Activated CD4-positive, alpha-beta memory T cell treated with anti-CD3 and anti-CD28 coated beads, Interleukin-2, amount 10 ng/mL, durations not matched to agents 7 days and 5 days (primary cell): ENCODE data around the gene KCNJ6. TPM values are rescaled to one million over a fixed set of nuclear protein-coding genes. Genes with fewer than 3 reads are reported as not detected.
A peak's percentile ranks its signal among the peaks of the same experiment; 100 is the strongest.

ENCODE experiments used
- CTCF ChIA-PET: fragments of 350-600 bp; sonication (Branson Sonifier 250); formaldehyde crosslinking; loops from one replicate; lab custom pipeline; 2021; ENCODE audit warnings: antibody characterized with exemption, inconsistent platforms; lab: Charles Lee
- POLR2A ChIA-PET: fragments of 350-600 bp; sonication (Branson Sonifier 250); formaldehyde crosslinking; loops from one replicate; lab custom pipeline; 2021; ENCODE audit warnings: antibody characterized with exemption; lab: Charles Lee
- DNase-seq: peaks from one replicate; pipeline ENCODE4 v3.0.0-alpha.2; 2020
- H3K27ac Mint-ChIP-seq: one replicate; pipeline ENCODE4 v1.8.0; 2021; ENCODE audit warnings: mild to moderate bottlenecking, mixed read lengths
- H3K27me3 Mint-ChIP-seq: one replicate; pipeline ENCODE4 v1.8.0; 2021; ENCODE audit warnings: mixed read lengths
- H3K36me3 Mint-ChIP-seq: one replicate; pipeline ENCODE4 v1.8.0; 2021; ENCODE audit warnings: low read depth, mixed read lengths
- H3K4me1 Mint-ChIP-seq: one replicate; pipeline ENCODE4 v1.8.0; 2021; ENCODE audit warnings: mixed read lengths
- H3K4me3 Mint-ChIP-seq: one replicate; pipeline ENCODE4 v1.8.0; 2021; ENCODE audit warnings: mild to moderate bottlenecking, mixed read lengths
- H3K9me3 Mint-ChIP-seq: one replicate; pipeline ENCODE4 v1.8.0; 2021; ENCODE audit warnings: mixed read lengths
- total RNA-seq, 2 experiments: library from RNA; stranded (reverse); gene quantifications; one replicate each; pipeline ENCODE4 v1.2.3, GENCODE V29; 2021

Gene KCNJ6
- total RNA-seq, 2 experiments from 2014 or later, result not detected

GRCh38 chr21:37568916-37569315 is 347.3 kb downstream of the KCNJ6 start:
- H3K27ac Mint-ChIP-seq, result no peak overlapping the region
- H3K4me3 Mint-ChIP-seq, result no peak overlapping the region
- H3K9me3 Mint-ChIP-seq, result no peaks in the 10 kb centered on the region
- no peak for DNase-seq
- ChIA-PET POLR2A (no interaction called here), CTCF (no interaction called here)
- peaks cover 15% of the 10 kb centered on the region for H3K4me1 Mint-ChIP-seq
- peaks cover 4% of the 10 kb centered on the region for H3K27me3 Mint-ChIP-seq
- no peaks in the 10 kb centered on the region for H3K36me3 Mint-ChIP-seq

- no peak for DNase-seq
- peaks cover 16% of the 10 kb centered on the region for H3K4me1 Mint-ChIP-seq
- POLR2A ChIA-PET, result no interaction called here
- no peak overlapping the region for H3K27ac Mint-ChIP-seq
- CTCF ChIA-PET, result no interaction called here
- no peaks in the 10 kb centered on the region for H3K9me3 Mint-ChIP-seq
- H3K36me3 Mint-ChIP-seq, result no peaks in the 10 kb centered on the region
- no peak overlapping the region for H3K4me3 Mint-ChIP-seq
- peaks cover 4% of the 10 kb centered on the region for H3K27me3 Mint-ChIP-seq
Measured at GRCh38 chr21:37568415-37568814, 347.8 kb downstream of the KCNJ6 start.

GRCh38 chr21:37566790-37567615 is 349.3 kb downstream of the KCNJ6 start:
- Mint-ChIP-seq H3K27ac (no peak overlapping the region), H3K27me3 (peaks cover 4% of the 10 kb centered on the region)
- CTCF ChIA-PET, result no interaction called here

GRCh38 chr21:37565530-37566223 is 350.6 kb downstream of the KCNJ6 start:
- Mint-ChIP-seq H3K36me3 (no peaks in the 10 kb centered on the region), H3K27ac (peak overlapping the region; percentile 99), H3K27me3 (peaks cover 4% of the 10 kb centered on the region), H3K4me3 (no peak overlapping the region), H3K4me1 (peaks cover 24% of the 10 kb centered on the region), H3K9me3 (no peaks in the 10 kb centered on the region)
- DNase-seq, result no peak
- ChIA-PET POLR2A (no interaction called here), CTCF (no interaction called here)

More at GRCh38 chr21:37566790-37567615, 349.3 kb downstream of the KCNJ6 start:
- POLR2A ChIA-PET, result no interaction called here
- Mint-ChIP-seq H3K4me1 (peaks cover 24% of the 10 kb centered on the region), H3K36me3 (no peaks in the 10 kb centered on the region), H3K9me3 (no peaks in the 10 kb centered on the region), H3K4me3 (no peak overlapping the region)
- DNase-seq, result no peak

- POLR2A ChIA-PET, result interaction anchor here (1.1 to 2.5 kb wide), 9 partner anchors 10 to 599 kb away, joined by 4 to 25 read pairs (median 5); partner anchors contain the start of genes DYRK1A, HLCS and VPS26C
- CTCF ChIA-PET, result interaction anchor here (1.2 to 2.4 kb wide), 5 partner anchors 11 to 588 kb away, joined by 4 to 10 read pairs (median 6); partner anchors contain the start of gene VPS26C
- H3K36me3 Mint-ChIP-seq, result no peaks in the 10 kb centered on the region
- peaks cover 4% of the 10 kb centered on the region for H3K27me3 Mint-ChIP-seq
- no peak for DNase-seq
- H3K4me3 Mint-ChIP-seq, result peak overlapping the region; percentile 39
- peak overlapping the region; percentile 99 for H3K27ac Mint-ChIP-seq
- peaks cover 24% of the 10 kb centered on the region for H3K4me1 Mint-ChIP-seq
- H3K9me3 Mint-ChIP-seq, result no peaks in the 10 kb centered on the region
Measured at GRCh38 chr21:37564924-37565529, 351.2 kb downstream of the KCNJ6 start.

- peak overlapping the region; percentile 99 for H3K27ac Mint-ChIP-seq
Measured at GRCh38 chr21:37564341-37564923, 351.8 kb downstream of the KCNJ6 start.

GRCh38 chr21:37563641-37564340 is 352.5 kb downstream of the KCNJ6 start:
- Mint-ChIP-seq H3K27ac (peak overlapping the region; percentile 99), H3K27me3 (peaks cover 2% of the 10 kb centered on the region), H3K4me3 (peak overlapping the region; percentile 91), H3K36me3 (no peaks in the 10 kb centered on the region), H3K4me1 (peaks cover 24% of the 10 kb centered on the region), H3K9me3 (no peaks in the 10 kb centered on the region)
- POLR2A ChIA-PET, result interaction anchor here (0.7 to 2.5 kb wide), 37 partner anchors 9 to 1824 kb away, joined by 3 to 25 read pairs (median 4); partner anchors contain the start of genes DYRK1A, HLCS, PIGP and SETD4
- peak; percentile 92 for DNase-seq
- CTCF ChIA-PET, result interaction anchor here (0.6 to 2.4 kb wide), 33 partner anchors 9 to 598 kb away, joined by 3 to 10 read pairs (median 4); partner anchors contain the start of gene VPS26C

More at GRCh38 chr21:37564341-37564923, 351.8 kb downstream of the KCNJ6 start:
- Mint-ChIP-seq H3K27me3 (peaks cover 2% of the 10 kb centered on the region), H3K4me3 (peak overlapping the region; percentile 91), H3K4me1 (peaks cover 24% of the 10 kb centered on the region), H3K9me3 (no peaks in the 10 kb centered on the region), H3K36me3 (no peaks in the 10 kb centered on the region)
- ChIA-PET CTCF (interaction anchor here (0.6 to 2.4 kb wide), 30 partner anchors 9 to 599 kb away, joined by 3 to 10 read pairs (median 4); partner anchors contain the start of gene VPS26C), POLR2A (interaction anchor here (0.7 to 2.5 kb wide), 32 partner anchors 8 to 1823 kb away, joined by 3 to 25 read pairs (median 4); partner anchors contain the start of genes DYRK1A, HLCS, PIGP and SETD4)
- DNase-seq, result peak; percentile 88

- H3K27me3 Mint-ChIP-seq, result peaks cover 5% of the 10 kb centered on the region
- no peaks in the 10 kb centered on the region for H3K36me3 Mint-ChIP-seq
- POLR2A ChIA-PET, result interaction anchor here (0.8 to 2.5 kb wide), 32 partner anchors 8 to 1824 kb away, joined by 3 to 25 read pairs (median 4); partner anchors contain the start of genes DYRK1A, HLCS, PIGP and TTC3
- peak overlapping the region; percentile 99 for H3K27ac Mint-ChIP-seq
- CTCF ChIA-PET, result interaction anchor here (0.6 to 2.4 kb wide), 27 partner anchors 8 to 597 kb away, joined by 3 to 10 read pairs (median 4); partner anchors contain the start of gene VPS26C
- H3K4me1 Mint-ChIP-seq, result peaks cover 24% of the 10 kb centered on the region
- H3K4me3 Mint-ChIP-seq, result peak overlapping the region; percentile 91
- H3K9me3 Mint-ChIP-seq, result no peaks in the 10 kb centered on the region
- no peak for DNase-seq
Measured at GRCh38 chr21:37562920-37563640, 353.2 kb downstream of the KCNJ6 start.

- Mint-ChIP-seq H3K36me3 (no peaks in the 10 kb centered on the region), H3K9me3 (no peaks in the 10 kb centered on the region), H3K27me3 (peaks cover 5% of the 10 kb centered on the region), H3K27ac (peak overlapping the region; percentile 11), H3K4me1 (peaks cover 24% of the 10 kb centered on the region), H3K4me3 (peak overlapping the region; percentile 91)
- CTCF ChIA-PET, result interaction anchor here (2.4 kb wide), 1 partner anchor 8 kb away, joined by 6 read pairs; no protein-coding TSS in a partner anchor
- no peak for DNase-seq
- POLR2A ChIA-PET, result interaction anchor here (1.7 to 2.5 kb wide), 3 partner anchors 188 to 295 kb away, joined by 4 to 19 read pairs (median 14); partner anchors contain the start of gene VPS26C
Measured at GRCh38 chr21:37561941-37562919, 354.0 kb downstream of the KCNJ6 start.

GRCh38 chr21:37561506-37561905 is 354.8 kb downstream of the KCNJ6 start:
- H3K36me3 Mint-ChIP-seq, result no peaks in the 10 kb centered on the region
- no peak for DNase-seq
- CTCF ChIA-PET, result no interaction called here
- POLR2A ChIA-PET, result no interaction called here
- H3K9me3 Mint-ChIP-seq, result no peaks in the 10 kb centered on the region
- no peak overlapping the region for H3K27ac Mint-ChIP-seq
- H3K4me3 Mint-ChIP-seq, result no peak overlapping the region
- peaks cover 5% of the 10 kb centered on the region for H3K27me3 Mint-ChIP-seq
- peaks cover 26% of the 10 kb centered on the region for H3K4me1 Mint-ChIP-seq
